Effector memory CD8-positive, alpha-beta T cell (primary cell): ENCODE data around the gene TDP2.
A peak's percentile ranks its signal among the peaks of the same experiment; 100 is the strongest.
"Not testable (repeated sequence)": the region's sequence is repeated elsewhere in the genome, so short reads cannot be mapped to it uniquely, and the experiment has no call there.

ENCODE experiments used
- ATAC-seq: fragments of 150-1000 bp; cut with Tn5 transposase; replicated peaks from 2 replicates; pipeline ENCODE4 v1.10.0; 2021; ENCODE audit warnings: mild to moderate bottlenecking, moderate library complexity
- DNase-seq, 3 experiments: peaks; one replicate each; pipeline ENCODE4 v3.0.0; 2021
- H3K27ac Mint-ChIP-seq, 2 donors: one replicate each; pipeline ENCODE4 v1.8.0; 2022; ENCODE audit warnings: mild to moderate bottlenecking in 2 of 2, mixed read lengths in 2 of 2, moderate library complexity in 2 of 2
- H3K27me3 Mint-ChIP-seq, 2 donors: one replicate each; pipeline ENCODE4 v1.8.0; 2022; ENCODE audit warnings: mixed read lengths in 2 of 2
- H3K36me3 Mint-ChIP-seq: one replicate; pipeline ENCODE4 v1.8.0; 2022; ENCODE audit warnings: mild to moderate bottlenecking, moderate library complexity, mixed read lengths; ENCODE audit not compliant: insufficient read depth
- H3K4me1 Mint-ChIP-seq, 2 donors: one replicate each; pipeline ENCODE4 v1.8.0; 2022; ENCODE audit warnings: low read depth in 2 of 2, mixed read lengths in 2 of 2
- H3K4me3 Mint-ChIP-seq, 2 donors: one replicate each; pipeline ENCODE4 v1.8.0; 2022; ENCODE audit warnings: mild to moderate bottlenecking in 2 of 2, mixed read lengths in 2 of 2, moderate library complexity in 2 of 2
- H3K9me3 Mint-ChIP-seq, 2 donors: one replicate each; pipeline ENCODE4 v1.8.0; 2022; ENCODE audit warnings: mixed read lengths in 2 of 2

The TDP2 gene

DNA sequence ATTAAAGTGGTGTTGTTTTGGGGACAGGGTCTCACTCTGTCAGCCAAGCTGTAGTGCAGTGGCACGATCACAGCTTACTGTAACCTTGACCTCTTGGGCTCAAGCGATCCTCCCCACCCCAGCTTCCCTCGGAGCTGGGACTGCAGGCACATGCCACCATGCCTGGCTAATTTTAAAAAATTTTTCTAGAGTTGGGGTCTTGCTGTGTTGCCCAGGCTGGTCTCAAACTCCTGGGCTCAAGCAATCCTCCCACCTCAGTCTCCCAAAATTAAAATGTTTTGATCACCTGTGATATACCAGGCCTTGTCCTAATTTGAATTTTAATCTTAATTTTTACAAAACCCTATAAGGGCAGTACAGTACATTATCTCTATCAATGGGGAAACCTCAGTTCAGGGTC, 25.7 kb upstream of the TDP2 start:
- Mint-ChIP-seq H3K27ac (peak overlapping the region in 1 of 2 donors; percentile 13), H3K9me3 (no peaks in the 10 kb centered on the region), H3K4me3 (no peak overlapping the region), H3K27me3 (no peaks in the 10 kb centered on the region), H3K36me3 (peaks cover 2% of the 10 kb centered on the region), H3K4me1 (peaks cover 0 to 10% of the 10 kb centered on the region in 2 donors)
- ATAC-seq (no peak), DNase-seq (no peak)

DNA sequence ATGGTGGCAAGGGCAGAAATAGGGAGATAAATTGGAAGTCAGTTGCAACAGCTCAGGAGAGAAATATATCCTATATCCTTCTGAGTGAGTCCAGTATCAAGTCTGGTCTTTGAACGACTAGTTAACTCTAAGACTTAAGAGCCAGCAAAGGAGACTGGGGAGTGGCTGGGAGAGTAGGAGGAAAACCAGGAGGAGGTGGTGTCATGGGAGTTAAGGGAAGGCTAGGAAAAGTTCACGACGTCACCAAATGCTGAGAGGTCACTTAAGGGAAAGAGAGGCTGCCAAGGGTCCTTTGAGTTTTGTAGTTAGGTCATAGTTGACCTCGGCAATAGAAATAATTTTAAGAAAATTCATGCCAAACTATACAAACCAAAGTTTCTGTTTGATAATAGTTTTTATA, 25.3 kb upstream of the TDP2 start:
- peak overlapping the region; percentile 6 to 13 for H3K27ac Mint-ChIP-seq
- no peak for DNase-seq
- ATAC-seq: no peak

DNA sequence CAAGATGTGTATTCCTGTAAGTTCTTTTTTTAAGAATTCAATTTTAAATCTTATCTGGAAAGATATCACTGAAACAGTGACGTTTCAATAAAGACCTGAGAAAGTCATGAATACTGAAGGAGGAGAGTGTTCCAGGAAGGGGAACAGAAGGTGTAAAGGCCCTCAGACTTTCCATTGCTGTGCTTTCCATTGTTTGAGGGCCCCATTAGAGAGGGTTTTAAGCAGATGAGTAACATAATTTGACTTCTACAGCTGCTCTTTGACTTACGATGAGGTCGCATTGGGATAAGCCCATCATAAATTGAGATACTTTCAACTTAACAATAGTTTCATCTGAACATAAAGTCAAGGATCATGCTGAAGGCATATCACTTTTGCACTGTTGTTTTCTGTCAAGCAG, 24.9 kb upstream of the TDP2 start:
- Mint-ChIP-seq H3K27me3 (no peaks in the 10 kb centered on the region), H3K9me3 (no peaks in the 10 kb centered on the region), H3K27ac (peak overlapping the region; percentile 6 to 13), H3K36me3 (peaks cover 5% of the 10 kb centered on the region), H3K4me1 (peaks cover 0 to 10% of the 10 kb centered on the region in 2 donors), H3K4me3 (no peak overlapping the region)
- ATAC-seq (no peak), DNase-seq (no peak)

More for the DNA sequence above, 25.3 kb upstream of the TDP2 start:
- H3K4me1 Mint-ChIP-seq: peaks cover 0 to 10% of the 10 kb centered on the region in 2 donors
- peaks cover 5% of the 10 kb centered on the region for H3K36me3 Mint-ChIP-seq
- H3K9me3 Mint-ChIP-seq: no peaks in the 10 kb centered on the region
- H3K4me3 Mint-ChIP-seq: no peak overlapping the region
- no peaks in the 10 kb centered on the region for H3K27me3 Mint-ChIP-seq

DNA sequence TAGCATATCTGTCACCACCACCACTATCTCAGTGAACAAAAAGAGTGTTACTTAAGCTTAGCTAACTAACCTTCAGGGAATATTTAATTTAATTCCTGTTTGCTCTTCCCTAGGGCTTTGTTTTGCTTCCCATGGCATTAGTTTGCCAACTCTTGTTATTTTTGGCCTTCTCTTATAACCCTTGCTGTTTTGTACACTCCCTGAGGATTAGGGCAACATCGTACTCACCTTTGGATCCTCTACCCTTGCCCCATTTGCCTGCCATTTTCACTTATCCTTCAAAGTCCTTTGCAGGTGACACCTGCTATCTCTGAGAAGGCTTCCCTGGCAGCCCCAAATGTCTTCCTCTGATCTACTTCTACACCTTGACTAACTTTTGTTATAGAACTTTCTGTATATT, 23.9 kb upstream of the TDP2 start:
- Mint-ChIP-seq H3K27me3 (no peaks in the 10 kb centered on the region), H3K4me1 (peaks cover 0 to 8% of the 10 kb centered on the region in 2 donors), H3K9me3 (no peaks in the 10 kb centered on the region), H3K27ac (peak overlapping the region in 1 of 2 donors; percentile 6), H3K4me3 (no peak overlapping the region), H3K36me3 (peaks cover 5% of the 10 kb centered on the region)
- ATAC-seq: no peak
- no peak for DNase-seq

DNA sequence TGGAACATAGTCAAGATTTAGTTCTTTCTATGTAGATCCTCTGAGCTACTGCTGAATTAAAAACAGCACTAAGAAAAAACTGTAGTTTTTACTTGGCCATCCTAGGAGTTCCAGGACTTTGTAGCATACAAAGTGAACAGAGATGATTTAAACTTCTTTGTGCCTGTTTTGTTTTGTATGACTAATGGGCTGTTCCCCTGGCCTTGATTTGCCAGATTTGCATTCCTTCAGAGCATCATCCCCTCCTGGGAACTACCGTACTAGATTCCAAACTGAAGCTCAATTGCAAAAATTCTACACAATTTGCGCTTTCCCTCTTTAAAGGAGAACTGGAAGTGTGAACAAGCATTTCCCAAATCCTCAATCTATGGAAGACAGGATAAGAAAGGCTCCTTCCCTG, 23.3 kb upstream of the TDP2 start:
- no peaks in the 10 kb centered on the region for H3K9me3 Mint-ChIP-seq
- H3K27me3 Mint-ChIP-seq: no peaks in the 10 kb centered on the region

DNA sequence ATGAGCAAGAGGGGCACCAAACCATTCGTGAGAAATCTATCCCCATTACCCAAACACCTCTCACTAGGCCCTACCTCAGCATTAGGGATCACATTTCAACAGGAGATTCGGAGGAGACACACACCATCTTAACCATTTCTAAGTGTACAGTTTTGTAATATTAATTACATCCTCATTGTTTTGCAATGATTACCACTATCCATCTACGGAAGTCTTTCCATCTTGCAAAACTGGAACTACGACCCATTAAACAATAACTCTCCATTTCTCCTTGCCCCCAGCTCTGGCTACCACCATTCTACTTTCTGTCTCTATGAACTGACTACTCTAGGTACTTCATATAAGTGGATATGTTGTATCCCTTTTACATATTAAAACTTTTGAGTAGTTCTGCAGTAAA, 20.2 kb upstream of the TDP2 start:
- DNase-seq (no peak), ATAC-seq (no peak)
- Mint-ChIP-seq H3K27ac (peak overlapping the region in 1 of 2 donors; percentile 24), H3K27me3 (no peaks in the 10 kb centered on the region), H3K36me3 (peaks cover 5% of the 10 kb centered on the region), H3K4me3 (no peak overlapping the region), H3K9me3 (no peaks in the 10 kb centered on the region), H3K4me1 (no peaks in the 10 kb centered on the region)

More for the DNA sequence above, 23.3 kb upstream of the TDP2 start:
- no peak overlapping the region for H3K27ac Mint-ChIP-seq
- DNase-seq (no peak), ATAC-seq (no peak)
- H3K4me1 Mint-ChIP-seq: peaks cover 0 to 5% of the 10 kb centered on the region in 2 donors
- H3K4me3 Mint-ChIP-seq: no peak overlapping the region
- peaks cover 5% of the 10 kb centered on the region for H3K36me3 Mint-ChIP-seq

DNA sequence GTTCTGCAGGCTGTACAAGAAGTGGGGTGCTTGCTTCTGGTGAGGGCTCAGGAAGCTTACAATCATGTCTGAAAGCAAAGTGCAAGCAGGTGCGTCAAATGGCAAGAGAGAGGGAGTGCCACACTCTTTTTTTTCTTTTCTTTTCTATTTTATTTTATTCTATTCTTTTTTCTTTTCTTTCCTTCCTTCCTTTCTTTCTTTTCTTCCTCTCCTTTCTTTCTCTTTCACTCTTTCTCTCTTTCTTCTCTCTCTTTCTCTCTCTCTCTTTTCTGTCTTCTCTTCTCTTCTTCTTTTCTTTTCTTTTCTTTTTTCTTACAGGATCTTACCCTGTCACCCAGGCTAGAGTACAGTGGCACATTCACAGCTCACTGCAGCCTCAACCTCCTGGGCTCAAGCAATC, 19.7 kb upstream of the TDP2 start:
- Mint-ChIP-seq H3K9me3 (no peaks in the 10 kb centered on the region), H3K4me1 (no peaks in the 10 kb centered on the region), H3K36me3 (peaks cover 5% of the 10 kb centered on the region), H3K27ac (peak overlapping the region in 1 of 2 donors; percentile 24), H3K27me3 (no peaks in the 10 kb centered on the region), H3K4me3 (no peak overlapping the region)
- DNase-seq: no peak
- ATAC-seq: no peak

DNA sequence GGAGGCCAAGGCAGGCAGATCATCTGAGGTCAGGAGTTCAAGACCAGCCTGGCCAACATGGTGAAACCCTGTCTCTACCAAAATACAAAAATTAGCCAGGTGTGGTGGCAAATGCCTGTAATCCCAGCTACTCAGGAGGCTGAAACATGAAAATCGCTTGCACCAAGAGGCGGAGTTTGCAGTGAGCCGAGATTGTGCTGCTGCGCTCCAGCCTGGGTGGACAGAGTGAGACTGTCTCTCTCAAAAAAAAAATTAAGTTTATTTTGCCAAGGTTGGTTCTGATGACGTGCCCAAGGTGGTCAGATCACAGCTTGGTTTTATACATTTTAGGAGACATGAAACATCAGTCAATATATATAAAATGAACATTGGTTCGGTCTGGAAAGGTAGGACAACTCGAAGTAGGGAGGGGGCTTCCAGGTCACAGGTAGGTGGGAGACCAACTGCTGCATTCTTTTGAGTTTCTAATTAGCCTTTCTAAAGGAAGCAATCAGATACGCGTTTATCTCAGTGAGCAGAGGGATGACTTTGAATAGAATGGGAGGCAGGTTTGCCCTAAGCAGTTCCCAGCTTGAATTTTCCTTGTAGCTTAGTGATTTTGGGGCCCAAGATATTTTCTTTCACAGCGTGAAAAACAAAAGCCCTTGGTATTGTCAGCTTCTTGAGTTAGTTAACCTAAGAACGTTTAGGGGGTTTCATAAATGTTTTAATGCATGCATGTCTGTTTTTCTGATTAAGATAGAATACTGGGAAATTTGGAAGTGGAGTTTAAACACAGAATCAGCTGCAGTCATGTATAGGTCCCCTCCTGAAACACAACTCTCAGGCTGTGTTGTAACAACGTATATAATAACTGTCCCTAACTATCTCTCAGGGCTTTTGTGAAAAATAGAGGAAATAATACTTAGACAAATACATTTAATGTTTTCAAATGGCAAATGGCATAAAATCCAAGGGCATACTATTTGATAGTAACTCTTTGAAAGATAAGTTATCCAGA, 16.9 kb upstream of the TDP2 start:
- H3K4me1 Mint-ChIP-seq: no peaks in the 10 kb centered on the region
- no peak overlapping the region for H3K4me3 Mint-ChIP-seq
- H3K27me3 Mint-ChIP-seq: no peaks in the 10 kb centered on the region
- DNase-seq (no peak), ATAC-seq (no peak)
- H3K36me3 Mint-ChIP-seq: peaks cover 5% of the 10 kb centered on the region
- H3K27ac Mint-ChIP-seq: no peak overlapping the region
- H3K9me3 Mint-ChIP-seq: no peaks in the 10 kb centered on the region

DNA sequence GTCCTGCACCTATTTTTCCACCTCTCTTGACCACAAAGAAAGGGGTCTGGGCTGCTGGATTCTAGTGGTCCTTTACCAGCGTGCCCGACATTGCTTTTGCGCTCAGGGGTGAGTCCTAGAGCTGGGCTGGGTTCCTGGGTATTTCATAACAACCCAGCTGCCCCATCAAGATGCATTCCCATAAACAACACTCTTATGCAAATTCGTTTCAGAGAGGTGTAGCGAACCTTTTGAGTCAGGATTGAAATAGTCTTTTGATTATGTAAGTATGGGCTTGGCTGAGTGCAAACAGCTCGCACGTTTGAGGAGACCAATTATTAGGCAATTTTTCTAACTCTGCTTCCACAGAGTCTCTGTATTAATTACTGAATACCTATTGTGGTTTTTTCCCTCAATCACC, 13.9 kb upstream of the TDP2 start:
- H3K27me3 Mint-ChIP-seq: no peaks in the 10 kb centered on the region
- no peak overlapping the region for H3K27ac Mint-ChIP-seq
- DNase-seq (no peak), ATAC-seq (no peak)
- no peaks in the 10 kb centered on the region for H3K9me3 Mint-ChIP-seq
- no peaks in the 10 kb centered on the region for H3K4me1 Mint-ChIP-seq
- no peaks in the 10 kb centered on the region for H3K36me3 Mint-ChIP-seq
- H3K4me3 Mint-ChIP-seq: no peak overlapping the region

DNA sequence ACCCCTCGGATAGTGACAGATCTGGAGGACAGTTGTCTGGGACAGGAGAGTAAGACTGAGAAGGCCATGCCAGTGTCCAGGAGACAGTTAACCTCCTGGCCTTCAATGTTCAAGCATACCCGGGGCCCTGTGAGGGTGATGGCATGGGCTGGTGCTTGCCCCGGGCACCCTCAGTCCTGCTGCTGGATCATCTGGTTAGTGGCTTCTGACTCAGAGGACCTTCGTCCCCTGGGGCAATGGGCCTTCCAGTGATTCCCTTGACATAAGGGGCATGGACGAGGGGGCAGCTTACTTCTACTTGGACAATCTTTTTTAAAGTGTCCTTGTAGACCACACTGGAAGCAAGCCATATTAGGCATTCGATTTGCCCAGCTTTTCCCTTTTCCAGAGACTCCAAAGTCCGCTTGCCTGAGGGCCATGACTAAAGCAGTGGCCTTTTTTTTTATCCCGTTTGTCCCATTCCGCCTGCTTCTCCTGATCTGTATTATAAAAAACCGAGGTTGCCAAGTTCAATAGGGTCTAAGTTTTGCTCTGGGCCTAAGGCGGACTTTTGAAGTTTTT, 12.2 kb upstream of the TDP2 start:
- not testable (repeated sequence) for H3K36me3 Mint-ChIP-seq, H3K4me3 Mint-ChIP-seq, H3K4me1 Mint-ChIP-seq, H3K9me3 Mint-ChIP-seq, H3K27me3 Mint-ChIP-seq, DNase-seq, H3K27ac Mint-ChIP-seq, ATAC-seq

DNA sequence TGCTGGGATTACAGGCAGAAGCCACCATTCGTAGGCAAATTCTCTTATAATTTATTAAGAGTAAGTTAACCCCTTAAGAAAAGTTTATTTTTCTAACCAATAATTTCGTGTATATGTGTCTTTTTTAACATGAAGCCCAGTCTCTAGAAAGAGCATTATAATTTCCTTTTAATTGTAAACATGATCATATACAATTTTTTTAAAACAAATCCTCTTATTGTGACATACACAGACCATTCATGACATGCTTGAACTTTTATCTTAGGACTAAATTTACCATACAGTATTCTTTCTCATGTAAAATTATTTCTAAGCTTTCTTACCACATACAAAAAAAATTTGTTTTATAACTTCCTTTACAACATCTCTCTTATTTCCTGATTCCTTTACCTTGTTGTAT, 6.9 kb upstream of the TDP2 start:
- H3K27ac Mint-ChIP-seq: no peak overlapping the region
- peaks cover 3 to 5% of the 10 kb centered on the region in 2 donors for H3K4me1 Mint-ChIP-seq
- H3K36me3 Mint-ChIP-seq: peaks cover 5% of the 10 kb centered on the region
- DNase-seq (no peak), ATAC-seq (no peak)
- no peak overlapping the region for H3K4me3 Mint-ChIP-seq
- no peaks in the 10 kb centered on the region for H3K27me3 Mint-ChIP-seq
- no peaks in the 10 kb centered on the region for H3K9me3 Mint-ChIP-seq

DNA sequence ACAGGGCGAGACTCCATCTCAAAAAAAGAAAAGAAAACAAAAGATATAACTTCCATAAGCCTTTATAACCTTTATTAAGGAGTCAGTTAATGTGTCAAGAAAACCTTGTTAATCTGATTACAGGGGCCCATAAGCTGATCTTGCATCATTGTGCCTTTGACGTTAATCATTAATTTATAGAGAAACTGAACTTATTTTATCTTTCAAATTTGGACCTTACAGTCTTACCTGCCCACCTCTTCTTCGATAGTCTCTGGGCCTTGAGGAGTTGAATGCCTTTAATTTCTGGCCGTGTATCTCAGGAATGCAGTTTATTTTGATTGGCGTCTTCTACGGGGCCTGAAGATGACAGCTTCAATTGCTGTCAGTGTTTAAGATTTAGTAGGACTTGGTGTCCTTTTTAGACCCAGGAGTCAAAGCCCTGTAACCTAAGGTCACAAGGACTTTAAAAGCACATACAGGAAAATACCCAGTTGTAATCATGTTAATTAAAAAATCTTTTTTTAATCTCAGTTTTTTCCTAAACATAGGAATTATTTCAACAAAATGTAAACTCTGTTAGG, 6.0 kb upstream of the TDP2 start:
- H3K9me3 Mint-ChIP-seq: no peaks in the 10 kb centered on the region
- no peak overlapping the region for H3K4me3 Mint-ChIP-seq
- DNase-seq (no peak), ATAC-seq (no peak)
- no peaks in the 10 kb centered on the region for H3K27me3 Mint-ChIP-seq
- H3K27ac Mint-ChIP-seq: no peak overlapping the region
- peaks cover 5% of the 10 kb centered on the region for H3K36me3 Mint-ChIP-seq
- peaks cover 3 to 5% of the 10 kb centered on the region in 2 donors for H3K4me1 Mint-ChIP-seq

DNA sequence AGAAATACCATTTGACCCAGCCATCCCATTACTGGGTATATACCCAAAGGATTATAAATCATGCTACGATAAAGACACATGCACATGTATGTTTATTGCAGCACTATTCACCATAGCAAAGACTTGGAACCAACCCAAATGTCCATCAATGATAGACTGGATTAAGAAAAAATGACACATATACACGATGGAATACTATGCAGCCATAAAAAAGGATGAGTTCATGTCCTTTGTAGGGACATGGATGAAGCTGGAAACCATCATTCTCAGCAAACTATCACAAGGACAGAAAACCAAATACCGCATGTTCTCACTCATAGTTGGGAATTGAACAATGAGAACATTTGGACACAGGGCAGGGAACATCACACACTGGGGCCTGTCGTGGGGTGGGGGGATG, 4.4 kb upstream of the TDP2 start:
- not testable (repeated sequence) for ATAC-seq, H3K9me3 Mint-ChIP-seq, H3K4me3 Mint-ChIP-seq, DNase-seq, H3K27ac Mint-ChIP-seq, H3K27me3 Mint-ChIP-seq
- peaks cover 19% of the 10 kb centered on the region for H3K36me3 Mint-ChIP-seq
- H3K4me1 Mint-ChIP-seq: peaks cover 13 to 17% of the 10 kb centered on the region in 2 donors

DNA sequence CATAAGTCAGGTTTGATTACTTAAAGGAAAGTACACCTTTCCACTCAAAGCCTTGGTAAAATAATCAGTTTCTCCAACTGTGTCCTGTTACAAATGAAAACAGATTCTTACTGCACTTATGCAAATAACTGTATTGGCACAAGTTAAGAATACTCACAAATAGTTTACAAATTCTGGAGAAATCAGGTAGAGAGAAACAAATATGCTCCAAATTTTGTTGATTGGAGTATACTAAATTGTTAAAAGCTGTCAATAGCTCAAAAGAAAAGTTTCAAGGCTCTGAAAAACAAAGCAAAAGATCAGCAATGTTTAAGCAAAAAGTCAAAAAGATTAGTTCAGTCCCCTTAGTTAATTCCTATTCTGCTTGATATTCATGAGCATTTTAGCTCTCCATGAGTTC, 3.8 kb upstream of the TDP2 start:
- DNase-seq, H3K27ac Mint-ChIP-seq, ATAC-seq, H3K9me3 Mint-ChIP-seq, H3K27me3 Mint-ChIP-seq, H3K4me3 Mint-ChIP-seq: not testable (repeated sequence)
- H3K36me3 Mint-ChIP-seq: peaks cover 20% of the 10 kb centered on the region
- peaks cover 16 to 22% of the 10 kb centered on the region in 2 donors for H3K4me1 Mint-ChIP-seq
